AG09319 (cell line): ENCODE data around the gene ADAD2.

Experiments used
- DNase-seq: peaks from one replicate; pipeline ENCODE4 v3.0.0-alpha.2; 2010; ENCODE audit warnings: low read depth; ENCODE audit errors: extremely low read depth
- CTCF ChIP-seq: IDR thresholded peaks from 2 replicates; pipeline ENCODE4 v1.5.1; 2011; ENCODE audit warnings: low read depth, mild to moderate bottlenecking, inconsistent platforms, low read length, moderate library complexity

The ADAD2 gene

GRCh38 chr16:84181144-84181915 lies 9.6 kb upstream of the ADAD2 start:
- TF ChIP-seq CTCF: no peak
- no peak for DNase-seq

- no peak for DNase-seq
- no peak for TF ChIP-seq CTCF
These were observed 8.9 kb upstream of the ADAD2 start for GRCh38 chr16:84182104-84182503.

- no peak for DNase-seq
- TF ChIP-seq CTCF: no peak
These were observed 8.0 kb upstream of the ADAD2 start for GRCh38 chr16:84182680-84183571.

- no peak for TF ChIP-seq CTCF
These were observed 7.4 kb upstream of the ADAD2 start for GRCh38 chr16:84183572-84183875.

GRCh38 chr16:84183911-84184591 lies 6.9 kb upstream of the ADAD2 start:
- no peak for DNase-seq
- peak; percentile 11 for TF ChIP-seq CTCF

More at GRCh38 chr16:84183572-84183875, 7.4 kb upstream of the ADAD2 start:
- DNase-seq: no peak

GRCh38 chr16:84184775-84185174 lies 6.2 kb upstream of the ADAD2 start:
- no peak for TF ChIP-seq CTCF
- no peak for DNase-seq
